Stomach (tissue), 9 donors: ENCODE data around the gene NCAPG2. TPM values are rescaled to one million over a fixed set of nuclear protein-coding genes. Genes with fewer than 3 reads are reported as not detected.

ENCODE experiments used
- DNase-seq, 2 donors: peaks; one replicate each; pipeline versions ENCODE4 v3.0.0 to v3.0.0-alpha.2; 2013 to 2019
- H3K27ac ChIP-seq, 5 donors: fragments of 200-600 bp in 4 of 5; sonication (generic) in 4 of 5; one replicate each; pipeline ENCODE4 v1.5.1; 2013 to 2019; ENCODE audit warnings: mild to moderate bottlenecking in 1 of 5, moderate library complexity in 1 of 5
- H3K27me3 ChIP-seq, 3 donors: fragments of 200-600 bp; sonication (generic); one replicate each; pipeline ENCODE4 v1.5.1; 2017 to 2019; ENCODE audit warnings: mixed run types in 1 of 3
- H3K36me3 ChIP-seq, 4 donors: fragments of 200-600 bp; sonication (generic); 1 replicate in 3 of 4; 2 replicates in 1 of 4; pipeline ENCODE4 v1.5.1; 2016 to 2019
- H3K4me1 ChIP-seq, 4 donors: fragments of 200-600 bp; sonication (generic); one replicate each; pipeline ENCODE4 v1.5.1; 2016 to 2019
- H3K4me3 ChIP-seq, 4 donors: fragments of 200-600 bp; sonication (generic) in 3 of 4; one replicate each; pipeline ENCODE4 v1.5.1; 2016 to 2019; ENCODE audit warnings: mild to moderate bottlenecking in 1 of 4
- H3K9me3 ChIP-seq, 4 donors: fragments of 200-600 bp; sonication (generic); one replicate each; pipeline ENCODE4 v1.5.1; 2016 to 2019
- CTCF ChIP-seq, 7 experiments: fragments of 450-650 bp in 4 of 7; fragments of 200-600 bp in 3 of 7; sonication (generic) in 3 of 7; IDR thresholded peaks; one replicate each; pipeline ENCODE4 v1.5.1; 2016 to 2019; ENCODE audit warnings: antibody characterized with exemption in 7 of 7, control low read depth in 2 of 7, mild to moderate bottlenecking in 1 of 7
- EP300 ChIP-seq: sonication (generic); formaldehyde crosslinking; IDR thresholded peaks from one replicate; pipeline ENCODE4 v1.6.1; 2017; ENCODE audit warnings: antibody characterized with exemption
- POLR2A ChIP-seq, 4 donors: fragments of 450-650 bp; IDR thresholded peaks; one replicate each; pipeline ENCODE4 v1.6.1; 2016; ENCODE audit warnings: antibody characterized with exemption in 4 of 4, control low read depth in 2 of 4, mild to moderate bottlenecking in 1 of 4, moderate library complexity in 1 of 4
- POLR2AphosphoS5 ChIP-seq, 3 donors: sonication (generic); formaldehyde crosslinking; IDR thresholded peaks; one replicate each; pipeline ENCODE4 v1.6.1; 2016; ENCODE audit warnings: antibody characterized with exemption in 3 of 3
- WGBS, 5 donors: extraction: QIAGEN DNeasy Blood & Tissue Kit in 3 of 5; methylation state at CpG; one replicate each; pipeline versions ENCODE4 v1.1.5 to v1.1.7; 2013 to 2018; 5-methylcytosine and 5-hydroxymethylcytosine counted together
- intact Hi-C: fragments of 100-400 bp; cut with DNase I; formaldehyde crosslinking; loops from one replicate; pipeline ENCODE4 v1.15.1; 2023; ENCODE audit warnings: low total_unique reads
- polyA plus RNA-seq, 3 donors: library from polyadenylated mRNA; stranded (reverse); fragments of 200-250 nt; gene quantifications; one replicate each; pipeline ENCODE4 v1.2.3, GENCODE V29; 2013
- total RNA-seq, 5 donors: library from RNA; depleted of rRNA; stranded (reverse); fragments of >200 nt; gene quantifications; one replicate each; pipeline versions ENCODE4 v1.1.0 to v1.2.3, GENCODE V29; 2014 to 2016
- donor health status: healthy with polysubstance abuse.
- donor health status: Bipolar disorder and iron deficiency.
- donor health status: healthy.

Gene NCAPG2
- total and polyA plus RNA-seq, 8 donors = 2.6 to 24.2 (median 8.3) TPM

- TF ChIP-seq CTCF (IDR thresholded peaks at IDR 0.05) (no peak), EP300 (no peak), POLR2AphosphoS5 (IDR thresholded peaks at IDR 0.05) (no peak), POLR2A (IDR thresholded peaks at IDR 0.05) (no peak)
- H3K4me1 ChIP-seq = peaks cover 7 to 24% (median 11%) of the 10 kb centered on the region in 4 donors
- H3K27me3 ChIP-seq = no peaks in the 10 kb centered on the region
- H3K9me3 ChIP-seq = no peaks in the 10 kb centered on the region
- DNase-seq = no peak
- 86 to 97% (median 96%) methylated on average over 15 of the region's 15 CpGs for WGBS, 5 donors
- H3K27ac ChIP-seq = no peak overlapping the region
- H3K36me3 ChIP-seq = peaks cover 61 to 100% (median 100%) of the 10 kb centered on the region in 4 donors
- intact Hi-C loops = no loop called here
- no peak overlapping the region for H3K4me3 ChIP-seq
Measured at GRCh38 chr7:158738841-158739240, 34.2 kb upstream of the NCAPG2 start.

- Histone ChIP-seq H3K4me3 (no peak overlapping the region), H3K9me3 (no peaks in the 10 kb centered on the region), H3K4me1 (peaks cover 7 to 24% (median 11%) of the 10 kb centered on the region in 4 donors), H3K27me3 (no peaks in the 10 kb centered on the region), H3K27ac (no peak overlapping the region), H3K36me3 (peaks cover 63 to 100% (median 97%) of the 10 kb centered on the region in 4 donors)
- intact Hi-C loops = no loop called here
- DNase-seq = no peak
- 82 to 88% (median 86%) methylated on average over 19 of the region's 19 CpGs for WGBS, 5 donors
- TF ChIP-seq POLR2AphosphoS5 (IDR thresholded peaks at IDR 0.05) = no peak
- no peak for TF ChIP-seq POLR2A (IDR thresholded peaks at IDR 0.05)
- no peak for TF ChIP-seq EP300
- TF ChIP-seq CTCF (IDR thresholded peaks at IDR 0.05) = no peak
Measured at GRCh38 chr7:158737064-158737695, 32.6 kb upstream of the NCAPG2 start.

- H3K9me3 ChIP-seq = no peaks in the 10 kb centered on the region
- H3K36me3 ChIP-seq = peaks cover 51 to 99% (median 95%) of the 10 kb centered on the region in 4 donors
- H3K4me3 ChIP-seq = no peak overlapping the region
- H3K4me1 ChIP-seq = peaks cover 0 to 15% (median 8%) of the 10 kb centered on the region in 4 donors
- intact Hi-C loops = no loop called here
- H3K27me3 ChIP-seq = no peaks in the 10 kb centered on the region
- DNase-seq = no peak
- H3K27ac ChIP-seq = no peak overlapping the region
- WGBS, 5 donors = 90 to 95% (median 92%) methylated on average over 12 of the region's 12 CpGs
- no peak for TF ChIP-seq EP300
- no peak for TF ChIP-seq POLR2AphosphoS5 (IDR thresholded peaks at IDR 0.05)
- TF ChIP-seq CTCF (IDR thresholded peaks at IDR 0.05) = no peak
- TF ChIP-seq POLR2A (IDR thresholded peaks at IDR 0.05) = no peak
Measured at GRCh38 chr7:158735935-158736334, 31.3 kb upstream of the NCAPG2 start.

GRCh38 chr7:158734861-158735260, 30.3 kb upstream of the NCAPG2 start:
- intact Hi-C loops = no loop called here
- no peak for DNase-seq
- TF ChIP-seq POLR2AphosphoS5 (IDR thresholded peaks at IDR 0.05) (no peak), CTCF (IDR thresholded peaks at IDR 0.05) (no peak), POLR2A (IDR thresholded peaks at IDR 0.05) (no peak), EP300 (no peak)
- H3K4me3 ChIP-seq = no peak overlapping the region
- peaks cover 0 to 4% (median 1%) of the 10 kb centered on the region in 4 donors for H3K4me1 ChIP-seq
- H3K27me3 ChIP-seq = no peaks in the 10 kb centered on the region
- no peaks in the 10 kb centered on the region for H3K9me3 ChIP-seq
- WGBS, 5 donors = 92 to 95% (median 95%) methylated on average over 6 of the region's 6 CpGs
- H3K36me3 ChIP-seq = peaks cover 48 to 99% (median 95%) of the 10 kb centered on the region in 4 donors
- H3K27ac ChIP-seq = no peak overlapping the region
